Suppressor macrophage (primary cell): ENCODE measurements around the gene AHRR.
A peak's percentile ranks its signal among the peaks of the same experiment; 100 is the strongest.

Experiments used
- DNase-seq, 4 experiments: peaks; one replicate each; pipeline ENCODE4 v3.0.0-alpha.2; 2020 to 2022

The AHRR gene

DNA sequence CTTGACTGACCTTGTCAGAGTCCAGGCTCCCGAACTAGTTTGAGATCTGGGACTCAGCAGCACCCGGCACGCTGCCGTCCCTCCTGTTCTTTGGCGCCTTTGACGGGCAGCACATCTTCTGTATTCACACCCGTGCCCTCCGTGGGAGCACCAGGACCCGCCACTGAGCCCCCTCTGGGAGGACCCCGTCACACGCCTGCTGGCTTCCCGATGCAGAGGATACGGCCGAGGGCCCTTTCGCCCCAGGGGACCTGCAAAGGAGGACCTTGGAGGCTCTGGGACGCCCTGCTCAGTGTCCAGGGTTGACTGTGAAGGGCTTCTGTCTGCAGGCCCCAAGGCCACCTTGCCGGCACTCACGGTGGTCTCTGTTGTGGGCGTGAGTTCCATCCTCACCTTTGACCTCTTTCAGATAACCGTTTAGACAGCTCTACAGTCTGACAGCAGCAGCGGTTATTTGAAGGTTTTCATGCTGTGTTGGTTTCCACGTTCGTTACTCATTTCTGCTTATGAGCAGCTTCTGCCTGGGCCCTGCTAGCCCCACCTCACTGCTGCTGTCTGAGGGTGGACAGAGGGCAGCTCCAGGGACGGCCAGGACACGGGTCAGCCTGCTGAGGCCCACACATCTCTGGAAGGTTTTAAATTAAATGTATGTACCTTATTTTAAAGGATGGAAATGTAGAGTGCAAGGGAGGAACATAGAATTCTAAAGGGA is 108.9 kb downstream of the AHRR start:
- DNase-seq: no peak

DNA sequence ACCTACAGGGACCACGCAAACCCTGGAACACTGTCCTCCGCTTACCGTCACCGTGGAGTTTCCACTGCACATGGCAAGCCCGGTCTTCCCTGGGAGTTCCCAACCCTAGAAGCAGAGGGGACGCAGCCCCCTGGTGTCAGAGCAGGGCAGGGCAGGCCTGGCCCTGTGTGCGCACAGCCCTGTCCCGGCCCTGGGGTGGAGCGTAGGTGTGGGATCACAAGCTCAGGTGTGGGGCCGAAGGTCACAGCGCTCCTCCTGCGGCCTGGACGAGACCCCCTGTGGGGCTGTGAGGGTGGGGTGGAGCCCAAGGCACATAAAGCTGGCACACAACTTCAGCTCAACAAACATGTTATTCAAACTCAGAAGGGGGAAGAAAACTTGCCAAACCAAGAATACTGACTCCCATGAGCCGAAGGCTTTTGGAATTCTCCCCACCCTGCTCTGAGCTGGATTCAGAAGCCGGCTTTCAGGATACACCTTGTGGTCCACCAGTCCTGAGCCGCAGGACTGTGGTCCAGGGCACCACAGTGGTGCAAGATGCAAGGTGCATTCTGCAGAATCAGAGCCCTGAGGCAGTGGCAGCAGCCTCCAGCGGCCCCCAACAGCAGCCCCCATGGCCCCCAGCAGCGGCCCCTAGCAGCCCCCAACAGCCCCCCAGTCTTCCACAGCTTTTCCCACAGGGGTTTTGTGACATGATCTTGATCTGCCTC is 109.6 kb downstream of the AHRR start:
- peak; percentile 42 to 74 (median 54) for DNase-seq

DNA sequence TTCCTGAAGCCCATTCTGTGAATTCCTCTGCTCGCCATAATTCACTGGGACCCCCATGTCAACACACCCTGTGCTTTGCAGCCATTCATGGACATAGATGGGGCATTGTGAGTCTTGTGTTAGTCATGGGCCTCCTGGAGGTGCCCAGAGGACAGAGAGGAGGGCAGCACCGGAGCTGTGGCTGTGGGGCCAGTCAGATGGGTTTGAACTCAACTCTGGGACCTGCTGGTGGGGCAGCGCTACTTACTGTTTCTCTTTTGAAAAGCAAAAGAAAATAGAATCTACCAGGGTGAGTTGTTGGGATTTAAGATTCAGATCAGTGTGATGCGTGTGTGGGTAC is 110.2 kb downstream of the AHRR start:
- DNase-seq: no peak

- DNase-seq: no peak
Observed at GRCh38 chr5:432201-432927, 110.8 kb downstream of the AHRR start.

- DNase-seq: no peak
Observed at GRCh38 chr5:432928-433791, 111.6 kb downstream of the AHRR start.

- no peak for DNase-seq
Observed at GRCh38 chr5:433836-434235, 112.3 kb downstream of the AHRR start.

DNA sequence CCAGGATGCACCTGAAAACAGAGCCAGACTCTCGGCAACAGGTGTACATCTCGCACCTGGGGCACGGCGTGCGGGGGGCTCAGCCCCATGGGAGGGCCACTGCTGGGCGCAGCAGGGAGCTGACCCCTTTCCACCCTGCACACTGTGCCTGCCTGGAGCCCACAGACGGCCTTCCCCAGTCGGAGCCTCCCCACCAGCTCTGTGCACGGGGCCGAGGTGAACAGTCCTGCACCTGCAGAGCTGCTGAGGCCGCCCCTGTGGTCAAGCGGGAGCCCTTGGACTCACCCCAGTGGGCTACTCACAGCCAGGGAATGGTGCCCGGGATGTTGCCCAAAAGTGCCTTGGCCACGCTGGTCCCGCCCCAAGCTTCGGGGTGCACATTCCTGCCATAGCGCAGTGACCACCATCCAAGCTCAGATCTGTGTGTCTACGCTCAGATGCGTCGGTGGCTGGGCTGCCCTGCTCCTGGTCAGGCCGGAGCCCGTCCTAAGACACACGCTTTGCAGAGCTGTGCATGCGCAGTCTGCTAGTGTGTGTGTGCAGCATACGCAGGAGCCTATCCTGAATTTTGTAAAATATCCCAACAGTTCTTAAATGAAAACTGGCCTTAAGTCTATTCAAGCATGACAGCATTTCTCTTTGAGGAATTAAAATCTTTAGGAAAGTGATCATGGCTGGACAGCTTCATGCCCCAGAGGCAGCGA is 113.1 kb downstream of the AHRR start:
- no peak for DNase-seq

- DNase-seq: no peak
Observed at GRCh38 chr5:435156-435790, 113.8 kb downstream of the AHRR start.

DNA sequence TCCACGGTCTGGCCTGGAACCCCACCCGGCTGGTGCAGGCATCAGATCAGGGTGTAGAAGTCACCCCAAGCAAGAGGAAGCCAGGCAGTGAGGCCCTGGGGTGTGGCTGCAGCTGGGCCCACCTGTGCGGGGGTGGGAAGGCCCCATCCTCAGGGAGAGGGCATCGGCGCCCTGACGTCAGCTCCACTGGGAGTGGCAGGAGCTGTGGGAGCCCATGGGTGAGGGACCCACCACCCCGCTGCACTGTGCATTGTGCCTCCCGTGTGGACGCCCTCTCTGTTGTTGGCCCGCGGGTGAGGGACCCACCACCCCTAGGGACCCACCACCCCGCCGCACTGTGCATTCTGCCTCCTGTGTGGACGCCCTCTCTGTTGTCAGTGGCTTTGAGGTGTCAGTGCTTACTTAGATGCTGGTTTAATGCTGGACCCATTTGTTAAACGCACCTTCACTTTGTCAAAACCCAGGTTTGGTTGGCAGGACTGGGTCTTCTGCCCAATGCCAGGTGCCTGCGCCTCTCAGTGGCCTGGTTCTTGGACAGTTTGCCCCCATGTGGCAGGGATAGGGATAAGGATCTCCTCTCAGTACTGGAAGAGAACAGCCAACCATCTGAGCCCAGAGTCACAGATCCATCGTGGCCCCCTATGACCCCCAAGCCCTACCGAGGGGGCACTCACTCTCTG is 114.6 kb downstream of the AHRR start:
- DNase-seq: peak; percentile 17 to 48 (median 33)

DNA sequence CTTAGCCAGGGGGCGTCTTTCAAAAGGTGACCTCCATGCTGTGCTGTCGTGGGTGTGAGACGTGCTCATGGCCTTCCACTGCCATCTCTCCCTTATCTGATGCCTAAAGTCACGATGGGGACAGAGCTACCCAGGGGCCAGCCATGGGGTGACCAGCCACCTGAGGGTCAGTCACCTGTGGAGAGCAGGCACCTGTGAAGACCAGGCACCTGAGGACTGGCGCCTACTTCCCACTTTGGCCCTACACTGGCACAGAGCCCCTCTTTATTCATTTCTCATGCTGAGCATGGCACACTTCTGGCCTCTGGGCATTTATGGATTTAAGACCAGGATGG is 115.1 kb downstream of the AHRR start:
- no peak for DNase-seq

DNA sequence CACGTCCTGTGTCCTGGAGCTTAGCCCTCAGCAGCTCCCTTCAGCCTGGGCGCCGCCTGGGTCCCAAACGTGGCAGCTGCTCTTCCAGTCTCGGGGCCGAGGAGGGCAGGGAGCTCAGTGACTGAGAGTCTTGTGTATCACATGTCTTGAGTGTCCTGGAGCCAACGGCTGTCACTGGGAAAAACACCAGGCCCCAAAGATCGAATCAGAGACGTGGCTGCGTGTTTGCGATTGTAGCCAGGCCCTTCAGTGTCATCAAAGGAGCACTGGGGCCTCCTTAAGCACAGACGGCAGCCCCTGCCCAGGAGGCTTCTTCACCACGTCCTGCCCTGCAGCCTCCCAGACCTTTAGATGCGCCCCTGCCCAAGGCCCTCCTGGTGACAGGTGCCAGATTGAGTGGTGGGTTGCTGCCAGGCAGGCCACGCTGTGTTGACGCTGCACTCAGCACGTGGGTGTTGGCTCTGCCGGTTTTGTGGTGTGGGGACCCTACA is 115.8 kb downstream of the AHRR start:
- no peak for DNase-seq

GRCh38 chr5:438481-438981 is 117.0 kb downstream of the AHRR start:
- DNase-seq: no peak

DNA sequence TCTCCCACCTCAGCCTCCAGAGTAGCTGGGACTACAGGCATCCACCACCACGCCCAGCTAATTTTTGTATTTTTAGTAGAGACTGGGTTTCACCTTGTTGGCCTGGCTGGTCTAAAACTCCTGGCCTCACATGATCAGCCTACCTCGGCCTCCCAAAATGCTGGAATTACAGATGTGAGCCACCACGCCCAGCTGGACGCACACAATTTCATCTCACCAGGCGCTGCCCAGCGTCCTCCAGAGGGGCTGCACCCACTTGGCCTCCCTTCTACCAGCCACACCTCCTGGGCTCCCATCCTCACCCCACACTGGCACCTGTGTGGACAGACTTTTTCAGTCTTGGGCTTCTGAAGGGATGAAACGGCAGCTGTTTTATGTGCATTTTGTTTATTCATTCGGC is 117.7 kb downstream of the AHRR start:
- no peak for DNase-seq

DNA sequence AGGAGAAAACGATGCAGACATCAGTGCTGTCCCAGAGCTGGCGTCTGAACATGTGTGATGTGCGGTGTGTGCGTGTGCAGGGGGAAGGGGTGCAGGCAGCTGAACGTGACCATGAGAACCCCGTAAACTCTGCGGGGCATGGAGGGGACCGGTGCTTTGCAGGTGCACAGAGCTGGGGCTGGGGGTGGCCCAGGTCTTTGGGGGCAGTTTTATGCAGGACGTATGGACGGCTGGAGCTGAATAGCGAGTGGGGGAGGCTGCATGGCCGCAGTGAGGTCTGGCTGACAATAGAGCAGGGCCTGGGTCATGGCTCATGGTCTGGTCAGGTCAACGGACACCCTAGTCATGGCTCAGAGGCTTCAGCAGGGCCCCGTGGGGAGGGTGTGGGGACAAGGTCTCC is 118.1 kb downstream of the AHRR start:
- no peak for DNase-seq

- DNase-seq: peak; percentile 62 to 86 (median 76)
Observed at GRCh38 chr5:440401-441201, 119.1 kb downstream of the AHRR start.

GRCh38 chr5:441996-442334 is 120.5 kb downstream of the AHRR start:
- DNase-seq: no peak

DNA sequence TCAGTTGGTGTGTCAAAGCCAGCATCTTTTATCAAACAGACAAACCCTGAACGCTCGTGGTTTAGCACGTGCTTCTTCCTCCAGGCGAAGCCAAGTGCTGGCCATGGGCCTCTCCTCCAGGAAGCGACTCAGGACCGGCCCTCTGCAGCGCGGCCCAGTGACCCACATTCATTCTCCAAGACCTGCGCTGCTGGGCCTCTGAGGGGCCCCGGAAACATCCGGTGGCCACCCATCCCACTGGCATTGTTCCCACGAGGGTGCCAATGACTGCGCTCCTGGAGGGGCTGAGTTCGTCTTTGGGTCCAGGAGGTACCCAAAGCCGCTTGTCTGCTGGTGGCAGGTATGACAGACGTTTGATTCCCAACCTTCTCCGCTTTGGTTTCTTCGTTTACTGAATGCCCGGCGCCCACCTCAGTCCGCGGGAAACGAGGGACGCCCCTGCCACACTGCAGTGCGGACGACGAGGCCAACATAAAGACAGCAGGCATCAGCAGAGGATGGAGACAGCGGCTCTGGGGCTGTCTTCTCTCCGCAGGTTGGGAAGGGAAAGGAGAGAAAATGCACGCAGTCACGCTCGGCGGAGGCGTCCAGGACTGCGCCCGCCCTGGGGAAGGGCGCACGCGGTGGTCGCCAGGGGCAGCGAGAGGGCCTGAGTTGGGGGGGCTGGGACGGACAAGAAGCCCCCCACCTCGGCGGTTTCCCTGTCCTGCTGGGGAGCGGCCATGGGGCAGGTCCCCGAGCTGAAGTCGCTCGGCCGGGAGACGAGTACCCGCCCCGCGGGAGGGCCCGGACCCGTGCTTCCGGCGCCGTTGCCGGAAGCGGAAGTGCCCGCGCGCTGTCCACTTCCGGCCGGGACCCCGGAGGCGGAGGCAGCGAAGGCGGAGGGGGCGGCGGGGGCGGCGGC is 121.1 kb downstream of the AHRR start, which contains the start of gene EXOC3:
Gene EXOC3 (plus strand): TSS at position 842 of the 904 bp plus-strand sequence. CDS start 3,030 bp downstream, outside the sequence.
- peak; percentile 82 to 93 (median 89) for DNase-seq

DNA sequence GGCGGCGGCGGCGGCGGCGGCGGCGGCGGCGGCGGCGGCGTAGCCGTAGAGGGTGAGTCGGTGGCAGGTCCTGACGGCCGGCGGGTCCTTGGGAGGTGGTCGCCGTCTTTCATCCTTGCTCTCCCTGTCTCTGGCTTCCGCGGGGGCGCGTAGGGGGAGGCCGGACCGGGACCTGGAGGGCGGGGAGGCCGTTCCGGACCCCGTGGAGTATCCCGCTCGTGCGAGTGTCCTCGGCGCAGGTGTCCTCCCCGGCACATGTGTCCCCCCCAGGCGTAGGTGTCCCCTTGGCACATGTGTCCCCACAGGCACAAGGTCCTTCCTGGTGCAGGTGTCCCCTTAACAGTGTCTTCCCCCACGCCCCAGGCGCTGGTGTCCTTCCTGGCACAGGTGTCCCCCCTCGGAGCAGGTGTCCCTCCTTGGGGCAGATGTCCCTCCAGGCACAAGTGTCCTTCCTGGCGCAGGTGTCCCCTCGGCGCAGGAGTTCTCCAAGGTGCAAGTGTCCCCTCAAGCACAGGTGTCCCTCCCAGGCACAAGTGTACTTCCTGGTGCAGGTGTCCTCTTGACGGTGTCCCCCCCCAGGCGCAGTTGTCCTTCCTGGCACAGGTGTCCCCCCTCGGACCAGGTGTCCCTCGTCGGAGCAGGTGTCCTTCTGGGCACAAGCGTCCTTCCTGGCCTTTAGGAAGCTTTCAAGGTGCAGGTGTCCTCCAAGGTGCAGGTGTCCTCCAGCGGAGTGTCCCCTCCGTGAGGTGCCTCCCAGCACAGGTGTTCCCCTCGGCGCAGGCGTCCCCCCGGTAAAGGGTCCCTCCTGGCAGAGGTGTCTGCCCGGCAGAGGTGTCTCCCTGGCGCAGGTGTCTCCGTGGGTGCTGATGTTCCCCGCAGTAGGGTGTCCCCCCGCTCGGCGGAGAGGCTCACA is 122.0 kb downstream of the AHRR start:
- peak in 1 of 4 experiments; percentile 14 for DNase-seq
